GM10847 (cell line): Measurements from ENCODE around the gene MMP7.

ENCODE experiments used
- POLR2A ChIP-seq: IDR thresholded peaks from 2 replicates; pipeline ENCODE4 v1.6.1; 2011; ENCODE audit not compliant: insufficient read length; ENCODE audit errors: extremely low read depth

MMP7 gene

DNA sequence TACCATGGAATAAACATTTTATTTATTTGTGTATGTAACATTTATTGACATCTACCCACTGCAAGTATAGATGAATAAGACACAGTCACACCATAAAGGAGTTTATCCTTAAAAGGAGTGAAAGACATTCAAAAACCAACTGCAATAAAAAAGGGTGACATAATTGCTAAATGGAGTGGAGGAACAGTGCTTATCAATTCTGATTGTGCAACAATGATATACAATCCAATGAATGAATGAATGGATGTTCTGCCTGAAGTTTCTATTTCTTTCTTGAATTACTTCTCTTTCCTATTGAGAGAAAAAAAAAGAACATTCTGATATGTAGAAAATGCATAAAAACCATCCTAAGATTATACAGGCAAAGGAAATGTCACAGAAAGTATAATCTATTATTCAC, 10.0 kb downstream of the MMP7 start:
- TF ChIP-seq POLR2A, result no peak

DNA sequence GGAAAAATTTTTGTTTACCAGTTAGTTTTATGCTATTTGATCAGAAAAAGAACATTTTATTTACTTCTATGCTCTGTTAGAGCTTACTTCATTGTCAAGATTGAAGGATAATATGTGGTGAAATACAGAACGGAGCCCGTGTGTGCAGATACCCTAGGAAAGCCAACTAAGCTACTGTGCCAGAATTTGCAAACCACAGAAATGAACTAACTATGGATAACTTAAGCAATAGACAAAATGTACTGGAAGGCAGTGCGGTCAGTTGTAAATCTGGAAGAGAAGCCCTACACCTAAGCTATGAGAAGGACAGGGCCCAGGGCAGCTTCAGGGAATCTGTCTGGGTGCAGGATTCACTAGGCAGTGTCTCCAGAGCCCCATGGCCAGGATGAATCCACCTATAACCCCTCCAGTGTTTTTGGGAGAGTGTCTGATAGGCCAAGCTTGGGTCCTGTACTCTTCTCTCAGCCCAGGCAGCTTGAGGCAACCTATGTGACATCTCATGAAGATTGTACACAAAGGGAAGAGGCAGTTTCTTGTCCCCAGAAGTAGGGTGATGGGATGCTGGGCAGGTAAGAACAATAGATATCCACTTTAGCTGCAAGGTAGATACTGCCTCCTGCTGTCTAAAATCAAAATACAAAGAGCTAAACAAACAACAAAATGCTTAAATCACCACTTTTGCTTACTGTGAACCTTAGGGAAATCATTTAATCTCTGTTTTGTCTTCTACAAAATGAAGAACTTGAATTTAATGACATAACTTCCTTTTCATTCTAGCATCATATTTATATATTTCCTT, 12.1 kb downstream of the MMP7 start:
- no peak for TF ChIP-seq POLR2A

DNA sequence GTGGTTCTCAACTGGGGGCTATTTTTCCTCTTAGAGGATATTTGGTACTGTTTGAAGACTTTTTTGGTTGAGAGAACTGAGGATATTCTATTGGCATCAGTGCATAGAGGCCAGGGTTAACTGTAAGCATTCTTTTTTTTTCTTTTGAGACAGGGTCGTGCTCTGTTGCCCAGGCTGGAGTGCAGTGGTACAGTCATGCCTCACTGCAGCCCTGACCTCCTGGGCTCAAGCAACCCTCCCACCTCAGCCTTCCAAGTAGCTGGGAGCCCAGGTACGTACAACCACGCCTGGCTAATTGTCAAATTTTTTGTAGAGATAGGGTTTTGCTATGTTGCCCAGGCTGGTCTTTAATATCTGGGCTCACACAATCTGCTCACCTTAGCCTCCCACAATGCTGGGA, 12.9 kb downstream of the MMP7 start:
- no peak for TF ChIP-seq POLR2A

DNA sequence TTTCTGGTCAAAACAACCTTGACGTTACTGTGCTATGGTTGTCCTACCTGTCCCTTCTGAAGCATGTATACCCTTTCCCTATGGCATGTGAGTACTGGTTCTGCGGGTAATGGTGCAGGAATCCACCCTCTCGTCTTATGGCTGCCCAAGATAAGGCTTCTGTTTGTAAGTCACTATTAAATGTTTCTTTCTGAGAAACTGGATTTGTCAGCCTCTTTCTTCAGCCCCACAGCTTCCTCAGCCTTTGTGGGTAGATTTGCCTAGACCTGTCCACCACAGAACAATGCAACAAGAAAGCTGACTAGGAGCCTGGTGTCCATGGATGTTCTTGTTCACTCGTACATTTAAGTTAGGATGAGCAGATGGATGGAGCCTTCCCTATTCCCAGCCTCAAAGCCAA, 14.4 kb downstream of the MMP7 start:
- TF ChIP-seq POLR2A, result no peak

DNA sequence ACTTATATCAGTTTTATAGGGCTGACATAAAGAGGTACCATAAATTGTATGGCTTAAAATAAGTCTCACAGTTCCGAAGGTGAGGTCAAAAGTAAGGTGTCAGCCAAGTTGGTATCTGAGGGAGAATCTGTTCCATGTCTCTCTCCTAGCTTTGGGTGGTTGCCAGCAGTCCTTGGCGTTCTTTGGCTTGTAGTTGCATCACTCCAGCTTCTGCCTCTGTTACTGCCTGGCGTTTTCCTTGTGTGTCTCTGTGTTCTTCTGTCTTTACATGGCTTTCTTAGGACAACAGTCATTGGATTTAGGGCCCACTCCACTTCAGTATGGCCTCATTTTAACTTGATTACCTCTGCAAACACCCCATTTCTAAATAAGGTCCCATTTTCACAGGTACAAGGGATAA, 16.7 kb downstream of the MMP7 start:
- no peak for TF ChIP-seq POLR2A

DNA sequence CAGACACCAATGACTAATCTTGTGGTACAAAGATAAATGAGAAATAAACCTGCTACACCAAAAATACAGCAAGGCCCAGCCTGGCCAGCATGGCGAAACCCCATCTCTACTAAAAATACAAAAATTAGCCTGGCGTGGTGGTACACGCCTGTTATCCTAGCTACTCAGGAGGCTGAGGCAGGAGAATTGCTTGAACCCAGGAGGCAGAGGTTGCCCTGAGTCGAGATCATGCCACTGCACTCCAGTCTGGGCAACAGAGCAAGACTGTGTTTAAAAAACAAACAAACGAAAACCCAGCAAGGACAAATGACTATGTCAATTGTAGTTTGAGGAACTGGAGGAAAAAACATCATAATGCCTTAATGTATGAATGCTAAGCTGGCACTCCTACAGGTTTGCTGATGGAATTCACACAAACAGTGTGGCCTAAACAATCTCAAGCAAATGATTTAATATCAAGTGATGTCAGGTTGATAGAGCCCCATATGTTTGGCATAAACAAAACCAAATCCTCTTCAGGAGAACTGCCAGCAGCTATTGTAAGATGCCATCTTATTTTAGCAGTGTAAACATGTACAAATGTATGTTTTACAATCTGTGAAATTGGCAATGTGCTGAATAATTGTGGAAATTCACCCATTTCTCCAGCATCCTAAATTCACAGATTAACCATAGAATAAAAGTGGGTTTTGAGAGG, 20.0 kb downstream of the MMP7 start:
- TF ChIP-seq POLR2A, result no peak

DNA sequence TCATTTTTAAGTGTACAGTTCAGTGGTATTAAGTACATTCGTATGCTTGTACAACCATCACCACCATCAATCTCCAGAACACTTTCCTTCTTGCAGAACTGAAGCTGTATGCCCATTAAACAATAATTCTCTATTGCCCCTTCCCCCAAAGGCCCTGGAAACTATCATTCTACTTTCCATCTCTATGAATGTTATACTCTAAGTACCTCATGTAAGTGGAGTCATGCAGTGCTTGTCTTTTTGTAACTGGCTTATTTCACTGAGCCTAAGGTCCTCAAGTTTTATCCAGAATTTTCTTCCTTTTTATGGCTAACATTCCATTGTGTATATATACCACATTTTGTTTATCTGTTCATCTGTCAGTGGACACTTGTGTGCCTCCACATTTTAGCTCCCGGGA, 29.7 kb downstream of the MMP7 start:
- TF ChIP-seq POLR2A, result no peak

DNA sequence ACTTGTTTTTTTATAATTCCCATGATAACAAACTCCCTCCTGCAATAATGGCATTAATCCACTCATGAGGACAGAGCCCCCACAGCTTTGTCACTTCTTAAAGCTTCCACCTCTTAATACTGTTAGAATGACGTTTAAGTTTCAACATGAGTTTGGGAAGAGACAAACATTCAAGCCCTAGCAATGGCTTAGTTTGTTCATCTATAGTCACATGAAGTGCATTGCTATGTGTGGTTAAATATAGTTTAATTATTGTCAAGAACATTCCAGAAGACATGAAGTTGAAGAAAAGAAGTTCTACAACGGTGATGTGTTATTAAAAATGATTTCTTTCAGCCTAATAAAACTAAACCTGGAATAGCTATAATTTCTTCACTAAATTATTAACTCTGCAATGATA, 30.6 kb downstream of the MMP7 start:
- no peak for TF ChIP-seq POLR2A

DNA sequence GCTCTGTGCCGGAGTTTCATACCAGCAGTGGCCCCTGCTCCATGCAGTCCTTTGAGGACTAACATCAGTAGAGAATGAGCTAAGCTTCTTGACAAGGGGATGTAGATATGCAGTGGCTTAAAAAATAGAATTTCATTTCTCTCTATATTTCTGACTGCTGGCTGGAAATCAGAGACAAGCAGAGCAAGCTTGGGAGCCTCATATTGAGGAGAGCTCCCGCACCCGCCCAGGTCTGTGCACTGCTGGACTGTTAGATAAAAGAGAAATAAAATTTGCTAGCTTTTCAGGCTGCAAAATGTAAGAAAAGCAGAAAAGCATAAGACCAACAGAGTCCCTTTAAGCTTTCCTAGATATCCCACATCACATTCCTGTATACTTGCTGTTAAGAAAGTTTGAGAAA, 31.4 kb downstream of the MMP7 start:
- TF ChIP-seq POLR2A, result no peak

DNA sequence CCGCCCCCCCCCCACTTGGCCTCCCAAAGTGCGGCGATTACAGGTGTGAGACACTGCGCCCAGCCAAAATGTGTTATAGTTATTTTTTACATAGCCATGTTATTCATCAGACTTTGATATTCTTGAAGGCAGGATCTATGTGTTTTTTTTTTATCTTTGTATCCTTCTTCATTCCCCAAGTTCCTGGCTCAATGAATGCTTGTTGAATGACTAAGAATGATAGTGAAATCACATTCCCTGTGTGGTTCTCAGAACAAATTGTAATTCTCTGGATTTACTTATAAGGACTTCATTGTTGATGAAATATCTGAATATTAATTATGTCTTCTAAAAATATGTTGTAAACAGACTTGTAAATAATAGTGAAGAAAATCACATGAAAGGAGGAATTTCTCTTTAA, 33.5 kb downstream of the MMP7 start:
- TF ChIP-seq POLR2A, result no peak

DNA sequence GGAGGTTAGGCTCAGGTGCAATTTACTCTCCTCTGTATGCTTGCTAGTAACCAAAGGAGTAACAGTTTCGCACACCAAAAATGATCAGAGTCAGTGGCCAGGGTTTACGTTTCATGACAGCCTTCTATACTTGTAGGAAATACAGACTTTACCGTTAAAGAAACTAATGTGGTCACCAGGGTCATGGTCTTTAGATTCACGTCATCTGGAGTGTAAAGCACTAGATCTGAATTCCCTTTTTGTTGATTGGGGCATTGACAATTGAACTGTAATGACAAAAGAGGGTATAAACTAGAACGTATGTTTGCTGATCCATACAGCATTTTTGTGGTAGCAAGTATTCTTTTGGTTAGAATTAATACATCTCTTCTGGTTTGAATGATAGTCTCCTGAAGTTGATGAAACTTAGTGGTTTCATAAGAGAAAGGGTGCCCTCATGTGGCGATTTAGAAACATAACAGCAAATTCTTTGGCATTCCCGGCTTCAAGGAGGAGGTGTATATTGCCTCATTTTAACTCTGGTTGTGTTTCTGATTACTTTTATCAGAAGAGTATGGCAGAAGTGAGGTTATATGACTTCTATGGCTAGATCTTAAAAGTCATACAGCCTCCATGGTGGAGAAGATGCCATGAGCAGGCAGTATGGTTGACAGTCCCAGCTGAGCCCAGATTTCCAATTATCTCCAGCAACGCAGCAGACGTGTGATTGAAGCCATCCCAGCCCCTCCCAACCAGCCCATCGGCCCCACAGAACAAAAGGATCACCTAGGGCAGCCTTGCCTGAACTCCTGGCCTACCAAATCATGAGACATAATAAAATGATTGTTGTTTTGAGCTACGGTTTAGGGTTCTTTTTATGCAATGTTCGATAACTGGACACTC, 35.1 kb downstream of the MMP7 start:
- no peak for TF ChIP-seq POLR2A

DNA sequence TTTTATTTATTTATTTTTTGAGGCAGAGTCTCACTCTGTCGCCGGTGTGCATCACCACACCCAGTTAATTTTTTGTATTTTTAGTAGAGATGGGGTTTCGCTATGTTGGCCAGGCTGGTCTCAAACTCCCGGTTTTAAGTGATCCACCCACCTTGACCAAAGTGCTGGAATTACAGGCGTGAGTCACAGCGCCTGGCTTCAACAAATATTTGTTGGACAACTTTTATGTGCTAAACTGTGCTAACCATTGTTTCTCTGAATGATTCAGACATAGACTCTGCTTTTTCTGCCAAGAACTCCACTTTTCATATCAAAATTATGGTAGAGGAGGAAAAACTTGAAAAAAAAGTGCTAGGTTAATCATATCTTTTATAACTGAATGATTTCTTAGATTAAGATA, 36.3 kb downstream of the MMP7 start:
- TF ChIP-seq POLR2A, result no peak

DNA sequence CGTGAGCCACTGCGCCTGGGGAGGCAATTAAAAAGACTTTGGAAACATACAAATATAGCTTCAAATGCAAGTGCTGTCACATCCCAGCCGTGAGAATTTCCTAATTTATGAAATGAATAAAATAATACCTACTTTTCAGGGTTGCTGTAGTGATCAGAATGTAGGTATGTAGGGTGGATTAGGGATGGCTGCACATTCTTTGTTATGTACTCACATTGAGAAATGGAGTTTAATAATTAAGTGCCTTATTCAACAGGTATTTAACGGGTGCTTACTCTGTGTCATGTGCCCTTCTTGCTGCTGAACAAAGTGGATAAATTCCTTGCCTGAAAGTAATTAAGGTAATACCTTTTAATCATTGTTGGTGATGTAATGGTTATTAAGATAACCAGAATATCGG, 37.0 kb downstream of the MMP7 start:
- TF ChIP-seq POLR2A, result no peak

DNA sequence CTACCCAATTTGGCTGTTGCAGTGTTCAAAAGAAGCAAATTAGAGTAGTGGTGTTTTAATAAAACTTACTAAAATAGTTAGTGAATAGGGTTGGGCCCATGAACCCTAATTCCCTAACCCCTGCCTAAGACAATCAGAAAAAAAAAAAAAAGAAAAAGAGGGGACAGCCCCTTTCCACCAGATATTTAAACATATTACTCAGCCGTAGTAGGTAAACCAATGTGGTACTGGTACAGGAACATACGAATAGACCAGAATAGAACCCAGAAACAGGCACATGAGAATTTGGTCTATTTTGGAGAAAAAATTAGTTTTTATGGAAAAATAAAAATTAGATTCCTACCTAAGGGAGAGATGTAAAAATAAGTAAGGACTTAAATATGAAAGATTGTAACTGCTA, 38.6 kb downstream of the MMP7 start:
- TF ChIP-seq POLR2A, result no peak

DNA sequence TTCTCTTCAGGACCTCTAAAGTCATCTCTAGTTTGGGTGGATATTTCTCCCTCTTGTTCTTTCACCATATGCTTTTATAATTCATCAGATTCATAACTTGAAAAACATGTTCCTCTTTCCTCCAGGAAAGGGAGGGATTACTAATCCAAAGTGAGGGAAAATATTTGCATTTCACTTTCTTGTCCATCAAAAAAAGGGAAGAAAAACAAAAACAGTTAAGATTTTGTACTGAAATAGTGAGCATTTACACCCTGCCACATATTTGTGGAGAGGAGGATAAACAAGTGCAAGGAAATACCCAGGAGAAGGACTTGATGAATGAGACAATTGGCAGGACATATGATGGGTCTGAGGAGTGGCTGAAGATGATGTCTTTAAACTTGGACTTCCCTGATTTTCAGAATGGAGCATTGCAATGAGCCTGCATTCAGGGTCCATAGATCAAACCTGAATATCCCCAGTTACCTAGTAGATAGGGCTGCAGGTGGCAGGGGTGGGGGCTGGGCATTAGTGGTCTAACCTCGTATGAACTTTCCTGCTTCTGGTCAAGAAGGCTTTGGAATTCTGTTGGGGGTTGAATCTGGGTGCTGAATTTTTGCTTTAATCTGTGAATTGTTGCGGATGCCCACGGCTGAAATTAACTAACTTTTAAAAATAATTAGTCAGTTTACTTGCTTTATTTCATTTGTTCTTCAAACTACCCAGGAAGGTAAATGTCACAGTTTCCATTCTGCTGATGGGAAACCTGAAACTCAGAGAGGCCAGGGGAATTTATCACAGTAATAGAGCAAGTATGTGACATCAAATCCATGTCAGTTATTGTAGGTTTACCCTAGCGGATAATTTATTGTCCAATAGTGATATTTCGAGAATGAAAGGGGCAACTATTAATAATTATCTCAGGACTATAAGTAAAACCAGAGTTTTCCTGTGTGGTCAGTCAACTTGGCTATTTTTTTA, 41.1 kb downstream of the MMP7 start:
- no peak for TF ChIP-seq POLR2A
